Spleen (tissue), 7 donors: ENCODE data around the gene CYP1A2.

Experiments
- POLR2A ChIP-seq, 3 donors: fragments of 450-650 bp; IDR thresholded peaks; one replicate each; pipeline ENCODE4 v1.5.1; 2017; ENCODE audit warnings: antibody characterized with exemption in 3 of 3, mild to moderate bottlenecking in 1 of 3
- TF ChIP-seq, protein P1 (sequence below), 11 experiments: fragments of 200-600 bp in 7 of 11; fragments of 450-650 bp in 4 of 11; sonication (generic) in 4 of 11; IDR thresholded peaks in 8 of 11; conservative IDR thresholded peaks in 3 of 11; 1 replicate in 7 of 11; 2 replicates in 4 of 11; pipeline versions ENCODE4 v1.4.0 to v1.8.0; 2016 to 2021; ENCODE audit warnings: antibody characterized with exemption in 11 of 11, inconsistent platforms in 4 of 11, mild to moderate bottlenecking in 1 of 11
- donor health status: DM: no; HTN: no; CAD: no; lungs with moderate emphysema.
- donor health status: DM: no; HTN: no; CAD: no.
- donor health status: DM: no; HTN: no; CAD: no.

DNA sequence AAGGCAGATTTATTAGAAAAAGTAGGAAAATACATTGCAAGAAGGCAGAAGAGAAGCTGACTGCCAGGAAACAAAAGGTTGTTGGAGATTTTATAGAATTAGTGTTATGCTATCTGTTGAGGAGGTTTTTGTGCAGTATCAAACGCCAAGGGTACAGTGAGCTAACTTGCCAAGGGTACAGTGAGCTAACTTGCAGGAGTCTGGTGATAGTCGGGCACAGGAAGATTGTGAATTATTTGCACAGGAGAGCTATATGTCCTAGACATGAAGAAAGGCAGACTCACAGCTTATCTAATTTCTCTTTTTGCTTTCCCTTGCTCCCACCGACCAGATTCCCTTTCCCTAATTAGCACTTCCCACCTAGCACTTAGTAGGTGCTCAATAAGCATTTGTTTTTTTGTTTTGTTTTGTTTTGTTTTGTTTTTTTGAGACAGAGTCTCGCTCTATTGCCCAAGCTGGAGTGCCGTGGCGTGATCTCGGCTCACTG, 30.6 kb downstream of the CYP1A2 start:
- TF ChIP-seq, protein P1, sequence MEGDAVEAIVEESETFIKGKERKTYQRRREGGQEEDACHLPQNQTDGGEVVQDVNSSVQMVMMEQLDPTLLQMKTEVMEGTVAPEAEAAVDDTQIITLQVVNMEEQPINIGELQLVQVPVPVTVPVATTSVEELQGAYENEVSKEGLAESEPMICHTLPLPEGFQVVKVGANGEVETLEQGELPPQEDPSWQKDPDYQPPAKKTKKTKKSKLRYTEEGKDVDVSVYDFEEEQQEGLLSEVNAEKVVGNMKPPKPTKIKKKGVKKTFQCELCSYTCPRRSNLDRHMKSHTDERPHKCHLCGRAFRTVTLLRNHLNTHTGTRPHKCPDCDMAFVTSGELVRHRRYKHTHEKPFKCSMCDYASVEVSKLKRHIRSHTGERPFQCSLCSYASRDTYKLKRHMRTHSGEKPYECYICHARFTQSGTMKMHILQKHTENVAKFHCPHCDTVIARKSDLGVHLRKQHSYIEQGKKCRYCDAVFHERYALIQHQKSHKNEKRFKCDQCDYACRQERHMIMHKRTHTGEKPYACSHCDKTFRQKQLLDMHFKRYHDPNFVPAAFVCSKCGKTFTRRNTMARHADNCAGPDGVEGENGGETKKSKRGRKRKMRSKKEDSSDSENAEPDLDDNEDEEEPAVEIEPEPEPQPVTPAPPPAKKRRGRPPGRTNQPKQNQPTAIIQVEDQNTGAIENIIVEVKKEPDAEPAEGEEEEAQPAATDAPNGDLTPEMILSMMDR (IDR thresholded peaks at IDR 0.05 in 8 of 11, conservative IDR thresholded peaks at IDR 0.05 in 3 of 11) = no peak
- no peak for TF ChIP-seq POLR2A (IDR thresholded peaks at IDR 0.05)
